ENCODE data around the gene TMIGD2.
"Not testable (repeated sequence)": the region's sequence is repeated elsewhere in the genome, so short reads cannot be mapped to it uniquely, and the experiment has no call there.

Gene TMIGD2

DNA sequence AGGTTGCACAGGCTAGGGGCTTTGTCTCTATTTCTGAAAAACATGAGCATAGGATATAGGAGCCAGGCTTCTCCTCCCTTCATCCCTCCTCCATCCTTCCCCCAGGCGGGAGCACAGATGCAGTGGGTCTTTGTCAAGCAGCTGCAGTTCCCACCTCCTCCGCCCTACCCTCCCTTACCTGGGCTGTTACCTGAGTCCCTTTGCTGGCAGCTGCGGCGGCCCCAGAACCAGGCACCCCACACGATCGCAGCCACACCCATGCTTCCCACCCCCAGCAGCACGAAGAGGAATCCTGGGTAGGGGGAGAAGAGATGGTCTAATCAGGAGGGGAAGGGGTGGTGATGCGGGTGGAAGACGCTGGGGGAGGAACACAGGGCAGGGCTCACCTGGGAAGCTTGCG is 7.8 kb downstream of the TMIGD2 start:
- ATAC-seq (ENCODE audit: low read depth) (no peak), DNase-seq (ENCODE audit: low spot score) (no peak)
- Histone ChIP-seq H3K36me3 (ENCODE audit: low read depth) (no peaks in the 10 kb centered on the region), H3K4me1 (ENCODE audit: insufficient read depth, poor library complexity, severe bottlenecking) (no peaks in the 10 kb centered on the region), H3K4me3 (ENCODE audit: severe bottlenecking) (no peak overlapping the region), H3K27ac (ENCODE audit: poor library complexity, severe bottlenecking) (no peak overlapping the region), H3K9me3 (ENCODE audit: severe bottlenecking) (no peaks in the 10 kb centered on the region), H3K27me3 (ENCODE audit: insufficient read depth, poor library complexity, severe bottlenecking) (no peaks in the 10 kb centered on the region)
- TF ChIP-seq, protein P1, sequence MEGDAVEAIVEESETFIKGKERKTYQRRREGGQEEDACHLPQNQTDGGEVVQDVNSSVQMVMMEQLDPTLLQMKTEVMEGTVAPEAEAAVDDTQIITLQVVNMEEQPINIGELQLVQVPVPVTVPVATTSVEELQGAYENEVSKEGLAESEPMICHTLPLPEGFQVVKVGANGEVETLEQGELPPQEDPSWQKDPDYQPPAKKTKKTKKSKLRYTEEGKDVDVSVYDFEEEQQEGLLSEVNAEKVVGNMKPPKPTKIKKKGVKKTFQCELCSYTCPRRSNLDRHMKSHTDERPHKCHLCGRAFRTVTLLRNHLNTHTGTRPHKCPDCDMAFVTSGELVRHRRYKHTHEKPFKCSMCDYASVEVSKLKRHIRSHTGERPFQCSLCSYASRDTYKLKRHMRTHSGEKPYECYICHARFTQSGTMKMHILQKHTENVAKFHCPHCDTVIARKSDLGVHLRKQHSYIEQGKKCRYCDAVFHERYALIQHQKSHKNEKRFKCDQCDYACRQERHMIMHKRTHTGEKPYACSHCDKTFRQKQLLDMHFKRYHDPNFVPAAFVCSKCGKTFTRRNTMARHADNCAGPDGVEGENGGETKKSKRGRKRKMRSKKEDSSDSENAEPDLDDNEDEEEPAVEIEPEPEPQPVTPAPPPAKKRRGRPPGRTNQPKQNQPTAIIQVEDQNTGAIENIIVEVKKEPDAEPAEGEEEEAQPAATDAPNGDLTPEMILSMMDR (IDR thresholded peaks at IDR 0.05; ENCODE audit: poor library complexity, severe bottlenecking): no peak

GRCh38 chr19:4292515-4292914 is 9.7 kb downstream of the TMIGD2 start:
- Histone ChIP-seq H3K4me3 (ENCODE audit: severe bottlenecking) (no peak overlapping the region), H3K9me3 (ENCODE audit: severe bottlenecking) (no peaks in the 10 kb centered on the region), H3K27me3 (ENCODE audit: insufficient read depth, poor library complexity, severe bottlenecking) (no peaks in the 10 kb centered on the region), H3K36me3 (ENCODE audit: low read depth) (no peaks in the 10 kb centered on the region), H3K4me1 (ENCODE audit: insufficient read depth, poor library complexity, severe bottlenecking) (no peaks in the 10 kb centered on the region), H3K27ac (ENCODE audit: poor library complexity, severe bottlenecking) (no peak overlapping the region)
- no peak for ATAC-seq (ENCODE audit: low read depth)
- no peak for DNase-seq (ENCODE audit: low spot score)
- TF ChIP-seq, protein P1 (IDR thresholded peaks at IDR 0.05; ENCODE audit: poor library complexity, severe bottlenecking): no peak

DNA sequence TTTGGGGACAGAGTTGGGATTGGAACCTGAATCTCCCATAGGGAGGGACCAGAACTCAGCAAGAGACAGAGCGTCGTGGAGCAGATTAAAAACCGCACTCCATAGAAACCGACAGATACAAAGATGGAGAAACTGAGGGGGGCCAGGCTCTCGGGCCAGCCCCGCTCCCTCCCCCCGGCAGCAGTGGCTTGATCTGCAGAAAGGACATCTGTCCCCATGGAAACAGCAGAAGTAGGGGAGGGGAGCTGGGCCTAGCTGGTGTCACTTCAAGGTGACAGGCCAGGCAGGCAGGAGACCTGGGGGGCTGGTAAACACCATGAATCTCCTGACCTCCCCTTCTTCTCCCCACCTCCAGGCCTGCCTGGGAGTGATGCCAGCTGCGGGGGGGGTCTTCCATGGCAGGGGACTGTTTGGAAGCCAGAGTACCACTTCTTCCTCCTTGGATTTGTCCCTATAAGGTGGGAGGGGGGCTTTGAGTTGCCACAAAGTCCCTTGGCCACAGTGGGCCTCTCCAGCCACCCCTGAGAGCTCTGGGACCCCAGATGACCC is 10.9 kb downstream of the TMIGD2 start:
- Histone ChIP-seq H3K4me1 (ENCODE audit: insufficient read depth, poor library complexity, severe bottlenecking) (no peaks in the 10 kb centered on the region), H3K9me3 (ENCODE audit: severe bottlenecking) (no peaks in the 10 kb centered on the region), H3K27ac (ENCODE audit: poor library complexity, severe bottlenecking) (no peak overlapping the region), H3K4me3 (ENCODE audit: severe bottlenecking) (no peak overlapping the region), H3K36me3 (ENCODE audit: low read depth) (no peaks in the 10 kb centered on the region), H3K27me3 (ENCODE audit: insufficient read depth, poor library complexity, severe bottlenecking) (no peaks in the 10 kb centered on the region)
- DNase-seq (ENCODE audit: low spot score) (no peak), ATAC-seq (ENCODE audit: low read depth) (no peak)
- TF ChIP-seq, protein P1 (IDR thresholded peaks at IDR 0.05; ENCODE audit: poor library complexity, severe bottlenecking): no peak

DNA sequence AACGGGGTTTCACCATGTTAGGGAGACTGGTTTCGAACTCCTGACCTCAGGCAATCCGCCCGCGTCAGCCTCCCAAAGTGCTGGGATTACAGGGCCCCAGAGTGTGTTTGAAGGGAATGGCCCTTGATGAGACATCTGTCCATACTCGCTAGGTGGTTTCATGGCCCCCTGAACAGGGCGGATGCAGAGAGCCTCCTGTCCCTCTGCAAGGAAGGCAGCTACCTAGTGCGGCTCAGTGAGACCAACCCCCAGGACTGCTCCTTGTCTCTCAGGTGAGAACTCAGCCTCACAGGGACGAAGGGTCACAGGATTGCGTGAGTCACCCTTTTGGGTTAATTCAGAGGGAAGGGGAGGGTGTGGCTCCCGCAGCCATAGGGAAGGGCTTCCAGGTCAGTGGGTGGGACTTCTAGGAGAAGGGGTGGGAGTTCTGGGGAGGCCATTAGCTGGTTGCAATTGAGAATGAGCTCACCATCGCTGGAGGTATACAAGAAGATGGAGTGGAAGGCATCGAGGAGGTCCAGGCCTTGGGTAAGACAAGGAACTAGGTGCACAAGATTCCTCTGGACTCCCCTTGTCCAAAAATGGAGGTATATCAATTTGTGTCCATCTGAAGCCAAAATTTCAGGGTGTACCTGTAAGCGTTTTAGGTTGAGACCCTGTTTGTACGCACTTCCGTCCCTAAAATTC is 14.0 kb downstream of the TMIGD2 start:
- no peak for DNase-seq (ENCODE audit: low spot score)
- H3K27ac ChIP-seq (ENCODE audit: poor library complexity, severe bottlenecking): no peak overlapping the region
- TF ChIP-seq, protein P1 (IDR thresholded peaks at IDR 0.05; ENCODE audit: poor library complexity, severe bottlenecking): no peak

DNA sequence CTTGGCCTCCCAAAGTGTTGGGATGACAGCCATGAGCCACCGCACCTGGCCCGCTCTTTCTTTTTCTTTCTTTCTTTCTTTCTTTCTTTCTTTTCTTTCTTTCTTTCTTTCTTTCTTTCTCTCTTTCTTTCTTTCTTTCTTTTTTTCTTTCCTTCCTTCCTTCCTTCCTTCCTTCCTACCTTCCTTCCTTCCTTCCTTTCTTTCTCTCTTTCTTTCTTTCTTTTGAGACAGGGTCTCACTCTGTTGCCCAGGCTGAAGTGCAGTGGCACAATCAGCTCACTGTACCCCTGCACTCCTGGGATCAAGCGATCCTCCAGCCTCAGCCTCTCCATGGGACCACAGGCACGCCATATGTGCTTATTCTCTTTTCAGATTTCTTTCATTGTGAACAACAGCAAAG is 16.0 kb downstream of the TMIGD2 start:
- H3K36me3 ChIP-seq (ENCODE audit: low read depth); ATAC-seq (ENCODE audit: low read depth); H3K27ac ChIP-seq (ENCODE audit: poor library complexity, severe bottlenecking); H3K4me1 ChIP-seq (ENCODE audit: insufficient read depth, poor library complexity, severe bottlenecking); H3K4me3 ChIP-seq (ENCODE audit: severe bottlenecking); H3K27me3 ChIP-seq (ENCODE audit: insufficient read depth, poor library complexity, severe bottlenecking); DNase-seq (ENCODE audit: low spot score); H3K9me3 ChIP-seq (ENCODE audit: severe bottlenecking): not testable (repeated sequence)

More for the DNA sequence above, 14.0 kb downstream of the TMIGD2 start:
- ATAC-seq (ENCODE audit: low read depth): peak; percentile 41; the same call in 1 of the 3 replicates
- no peaks in the 10 kb centered on the region for H3K9me3 ChIP-seq (ENCODE audit: severe bottlenecking)
- H3K27me3 ChIP-seq (ENCODE audit: insufficient read depth, poor library complexity, severe bottlenecking): no peaks in the 10 kb centered on the region
- H3K4me1 ChIP-seq (ENCODE audit: insufficient read depth, poor library complexity, severe bottlenecking): no peaks in the 10 kb centered on the region
- no peak overlapping the region for H3K4me3 ChIP-seq (ENCODE audit: severe bottlenecking)
- no peaks in the 10 kb centered on the region for H3K36me3 ChIP-seq (ENCODE audit: low read depth)

Measured in RWPE2 (cell line).